Astrocyte (in vitro differentiated cells and primary cell): ENCODE results near the gene MREG.

Source experiments
- EZH2 ChIP-seq: IDR thresholded peaks from 2 replicates; pipeline ENCODE4 v1.6.1; 2012; ENCODE audit warnings: mild to moderate bottlenecking, low read length, inconsistent platforms; ENCODE audit not compliant: insufficient read depth
- TF ChIP-seq, protein P1 (sequence below): IDR thresholded peaks from 2 replicates; pipeline ENCODE4 v1.5.1; 2011; ENCODE audit warnings: low read depth, mild to moderate bottlenecking, inconsistent platforms, low read length, moderate library complexity; ENCODE audit not compliant: insufficient read depth

DNA sequence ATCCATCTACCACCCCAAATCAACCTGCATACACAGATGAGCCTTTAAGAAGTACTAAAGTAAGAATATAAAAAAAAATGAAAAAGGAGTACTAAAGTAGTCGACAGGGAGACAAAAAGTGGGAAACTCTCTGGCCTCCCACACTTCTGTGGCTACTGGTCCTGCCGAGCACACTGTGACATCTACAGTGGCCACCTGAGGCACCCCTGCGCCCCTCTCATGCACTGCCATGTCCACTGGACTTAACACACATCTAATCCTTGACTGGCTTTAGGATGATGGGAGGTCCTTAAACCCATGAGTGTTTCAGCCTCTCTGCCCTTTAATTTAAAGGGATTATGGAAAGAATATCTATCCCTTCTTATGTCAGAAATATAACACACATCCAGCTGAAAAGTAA is 71.2 kb downstream of the MREG start:
- TF ChIP-seq, protein P1, sequence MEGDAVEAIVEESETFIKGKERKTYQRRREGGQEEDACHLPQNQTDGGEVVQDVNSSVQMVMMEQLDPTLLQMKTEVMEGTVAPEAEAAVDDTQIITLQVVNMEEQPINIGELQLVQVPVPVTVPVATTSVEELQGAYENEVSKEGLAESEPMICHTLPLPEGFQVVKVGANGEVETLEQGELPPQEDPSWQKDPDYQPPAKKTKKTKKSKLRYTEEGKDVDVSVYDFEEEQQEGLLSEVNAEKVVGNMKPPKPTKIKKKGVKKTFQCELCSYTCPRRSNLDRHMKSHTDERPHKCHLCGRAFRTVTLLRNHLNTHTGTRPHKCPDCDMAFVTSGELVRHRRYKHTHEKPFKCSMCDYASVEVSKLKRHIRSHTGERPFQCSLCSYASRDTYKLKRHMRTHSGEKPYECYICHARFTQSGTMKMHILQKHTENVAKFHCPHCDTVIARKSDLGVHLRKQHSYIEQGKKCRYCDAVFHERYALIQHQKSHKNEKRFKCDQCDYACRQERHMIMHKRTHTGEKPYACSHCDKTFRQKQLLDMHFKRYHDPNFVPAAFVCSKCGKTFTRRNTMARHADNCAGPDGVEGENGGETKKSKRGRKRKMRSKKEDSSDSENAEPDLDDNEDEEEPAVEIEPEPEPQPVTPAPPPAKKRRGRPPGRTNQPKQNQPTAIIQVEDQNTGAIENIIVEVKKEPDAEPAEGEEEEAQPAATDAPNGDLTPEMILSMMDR = no peak
- no peak for TF ChIP-seq EZH2
